GM10248 (cell line): Measurements from ENCODE around the gene CCDC91.

ENCODE experiments used
- CTCF ChIA-PET: fragments of 300-600 bp; sonication (Branson Sonifier 250); formaldehyde crosslinking; extraction: SDS; loops from one replicate; lab custom pipeline; 2021; ENCODE audit warnings: antibody characterized with exemption; lab: Yijun Ruan, JAX
- POLR2A ChIA-PET: fragments of 350-650 bp; sonication (Branson Sonifier 250); formaldehyde crosslinking; extraction: SDS; loops from one replicate; lab custom pipeline; 2020; ENCODE audit warnings: antibody characterized with exemption; lab: Yijun Ruan, JAX
- DNase-seq: peaks from one replicate; pipeline ENCODE4 v3.0.0; 2012; ENCODE audit errors: extremely low spot score
- CTCF ChIP-seq: IDR thresholded peaks from 2 replicates; pipeline ENCODE4 v1.5.1; 2012; ENCODE audit warnings: mild to moderate bottlenecking, low read depth; ENCODE audit errors: extremely low read depth, missing control alignments, control extremely low read depth

CCDC91 gene

GRCh38 chr12:28343713-28344112, 153.5 kb downstream of the CCDC91 start:
- no peak for DNase-seq
- no peak for TF ChIP-seq CTCF
- CTCF ChIA-PET: no interaction called here
- POLR2A ChIA-PET: no interaction called here

GRCh38 chr12:28346567-28346966, 156.3 kb downstream of the CCDC91 start:
- CTCF ChIA-PET: interaction anchor here (0.9 to 1.7 kb wide), 4 partner anchors 10 to 14 kb away, joined by 3 to 7 read pairs (median 3); no protein-coding TSS in a partner anchor
- TF ChIP-seq CTCF: no peak
- DNase-seq: no peak
- POLR2A ChIA-PET: no interaction called here

- CTCF ChIA-PET: interaction anchor here (0.7 to 1.0 kb wide), 2 partner anchors 9 to 11 kb away, joined by 3 read pairs; no protein-coding TSS in a partner anchor
- DNase-seq: no peak
- POLR2A ChIA-PET: no interaction called here
- no peak for TF ChIP-seq CTCF
These were observed 158.9 kb downstream of the CCDC91 start for GRCh38 chr12:28349196-28349595.

- no peak for TF ChIP-seq CTCF
- ChIA-PET CTCF (no interaction called here), POLR2A (no interaction called here)
- DNase-seq: no peak
These were observed 160.2 kb downstream of the CCDC91 start for GRCh38 chr12:28350502-28350901.

- TF ChIP-seq CTCF: no peak
- ChIA-PET CTCF (no interaction called here), POLR2A (no interaction called here)
- no peak for DNase-seq
These were observed 161.2 kb downstream of the CCDC91 start for GRCh38 chr12:28351414-28351813.

- no peak for DNase-seq
- CTCF ChIA-PET: no interaction called here
- POLR2A ChIA-PET: no interaction called here
These were observed 164.9 kb downstream of the CCDC91 start for GRCh38 chr12:28355161-28355560.

More at GRCh38 chr12:28355161-28355560, 164.9 kb downstream of the CCDC91 start:
- no peak for TF ChIP-seq CTCF
